VCaP (cell line): ENCODE results near the gene TTF2.

Experiments
- H3K27ac ChIP-seq: fragments of 450-650 bp; 2 replicates; pipeline ENCODE4 v1.5.1; 2017
- CTCF ChIP-seq: fragments of 450-650 bp; conservative IDR thresholded peaks from 2 replicates; pipeline ENCODE4 v1.5.1; 2017; ENCODE audit warnings: mild to moderate bottlenecking, moderate library complexity

Gene TTF2

DNA sequence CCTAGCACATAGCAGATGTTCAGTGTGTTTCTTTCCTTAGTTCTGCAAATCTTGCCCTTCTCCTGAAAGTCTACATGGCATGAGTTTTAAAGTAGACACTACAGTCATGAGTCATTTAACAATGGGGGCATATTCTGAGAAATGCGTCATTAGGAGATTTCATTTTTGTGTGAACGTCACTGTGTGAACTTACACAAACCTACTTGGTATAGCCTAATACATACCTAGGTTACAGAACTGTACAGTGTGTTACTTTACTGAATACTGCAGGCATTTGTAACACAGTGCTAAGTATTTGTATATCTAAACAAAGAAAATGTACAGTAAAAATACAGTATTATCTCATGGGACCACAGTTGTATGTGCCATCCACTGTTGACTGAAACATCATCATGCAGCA, 10.0 kb downstream of the TTF2 start:
- H3K27ac ChIP-seq = no peak overlapping the region
- TF ChIP-seq CTCF = no peak

DNA sequence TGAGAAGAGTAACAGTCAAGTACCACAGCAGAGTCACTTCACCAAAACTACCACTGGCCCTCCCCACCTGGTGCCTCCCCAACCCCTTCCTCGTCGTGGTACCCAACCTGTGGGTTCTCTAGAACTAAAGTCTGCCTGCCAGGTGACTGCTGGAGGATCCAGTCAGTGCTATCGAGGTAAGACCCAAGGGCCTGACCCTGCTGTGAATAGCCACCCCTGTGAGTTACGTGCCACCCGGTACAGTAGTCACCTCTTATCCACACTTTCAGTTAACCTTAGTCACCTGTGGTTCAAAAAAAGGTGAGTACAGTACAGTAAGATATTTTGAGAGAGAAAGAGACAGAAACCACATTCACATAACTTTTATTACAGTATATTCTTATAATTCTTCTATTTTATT, 16.5 kb downstream of the TTF2 start:
- H3K27ac ChIP-seq = no peak overlapping the region
- TF ChIP-seq CTCF = no peak

DNA sequence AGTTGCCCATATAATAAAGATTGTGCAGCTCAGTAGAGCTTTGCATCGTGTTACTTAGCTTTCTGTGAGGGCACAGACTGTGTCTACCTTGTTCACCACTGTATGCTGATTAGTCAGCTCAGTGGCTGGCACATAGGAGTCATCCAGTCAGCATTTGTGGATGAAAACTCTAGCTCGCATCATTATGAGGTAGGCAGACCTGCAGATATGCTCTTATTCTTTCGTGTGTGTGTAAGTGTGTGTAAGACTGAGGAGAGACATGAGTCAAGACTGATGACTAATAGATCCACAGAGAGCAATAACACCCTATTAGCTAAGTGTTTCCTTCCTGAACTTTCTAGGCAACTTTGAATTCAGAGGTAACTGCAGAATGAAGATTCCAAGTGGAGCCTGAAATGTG, 17.1 kb downstream of the TTF2 start:
- TF ChIP-seq CTCF = no peak
- no peak overlapping the region for H3K27ac ChIP-seq

DNA sequence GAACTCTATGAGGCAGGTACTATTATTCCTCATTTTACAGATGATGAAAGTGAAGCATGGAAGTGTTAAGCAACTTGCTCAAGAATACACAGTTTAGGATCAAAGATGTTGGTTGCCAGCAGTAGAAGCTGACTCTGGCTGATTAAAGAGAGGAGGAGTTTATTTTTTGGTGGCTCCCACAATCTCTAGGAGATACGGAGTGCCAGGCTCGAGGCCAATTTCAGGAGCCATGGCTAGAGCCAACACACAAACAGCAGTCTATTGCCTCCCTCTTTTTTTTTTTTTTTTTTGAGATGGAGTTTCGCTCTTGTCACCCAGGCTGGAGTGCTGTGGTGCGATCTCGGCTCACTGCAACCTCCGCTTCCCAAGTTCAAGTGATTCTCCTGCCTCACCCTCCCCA, 19.6 kb downstream of the TTF2 start:
- TF ChIP-seq CTCF = no peak
- no peak overlapping the region for H3K27ac ChIP-seq

GRCh38 chr1:117084231-117084630, 24.1 kb downstream of the TTF2 start:
- H3K27ac ChIP-seq = no peak overlapping the region
- TF ChIP-seq CTCF = no peak

DNA sequence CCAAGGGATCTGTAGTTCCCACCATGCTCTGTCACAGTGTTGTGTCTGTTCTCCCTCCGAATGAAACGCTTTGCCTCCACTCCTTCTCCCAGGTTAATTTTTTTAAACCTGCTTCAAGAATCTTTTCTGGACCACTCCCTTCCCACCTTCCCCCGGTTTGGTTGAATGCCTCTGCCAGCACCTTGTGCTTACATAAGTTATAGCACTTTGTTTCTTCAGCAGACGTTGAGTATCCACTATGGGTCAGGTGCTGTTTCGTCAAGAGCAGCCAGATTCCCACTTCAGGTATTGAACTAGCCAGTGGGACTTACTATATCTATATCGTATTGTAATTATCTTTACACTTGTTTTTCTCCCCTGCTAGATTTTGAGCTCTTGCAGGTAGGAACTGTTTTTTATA, 27.6 kb downstream of the TTF2 start:
- TF ChIP-seq CTCF = no peak
- H3K27ac ChIP-seq = no peak overlapping the region

DNA sequence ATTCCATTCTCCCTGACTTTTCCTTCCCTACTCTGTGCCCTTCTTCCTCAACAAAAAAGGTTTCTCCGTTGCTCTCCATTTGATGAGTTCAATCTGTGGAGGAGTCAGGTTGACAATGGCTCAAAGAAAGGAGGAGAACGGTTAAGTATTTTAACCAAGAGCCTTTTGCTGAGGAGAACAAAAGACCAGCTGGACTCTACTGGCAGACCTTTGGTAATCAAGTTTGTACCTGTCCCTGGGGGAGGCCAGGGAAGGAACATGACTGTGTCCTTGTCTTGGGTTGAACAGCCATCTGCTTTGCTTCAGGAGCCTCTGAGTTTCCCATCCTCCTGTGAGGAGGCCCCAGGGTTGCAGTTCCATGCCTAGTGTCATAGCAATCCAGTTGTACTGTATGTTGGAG, 29.9 kb downstream of the TTF2 start:
- H3K27ac ChIP-seq = no peak overlapping the region
- no peak for TF ChIP-seq CTCF

DNA sequence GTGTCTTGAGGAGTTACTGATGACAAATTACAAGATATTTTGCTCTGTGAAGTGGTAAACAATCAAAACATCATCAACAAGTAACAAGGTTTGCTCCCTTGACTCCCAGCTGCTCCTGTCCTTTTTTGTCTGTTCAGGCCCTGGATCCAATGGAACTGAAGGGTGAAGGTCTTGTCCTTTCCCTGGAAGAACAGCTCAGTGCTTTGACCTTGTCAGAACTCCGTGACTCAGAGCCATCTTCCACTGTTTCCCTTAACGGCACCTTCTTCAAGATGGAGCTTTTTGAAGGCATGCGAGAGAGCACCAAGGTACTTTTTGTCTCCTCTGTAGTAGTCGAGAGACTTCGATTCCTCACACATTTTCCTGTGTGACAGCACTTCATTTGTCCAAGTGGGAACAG, 32.5 kb downstream of the TTF2 start:
- H3K27ac ChIP-seq = no peak overlapping the region
- no peak for TF ChIP-seq CTCF
